Endothelial cell of umbilical vein (primary cell): Measurements from ENCODE around the gene C2CD4D.
"Not testable (repeated sequence)": the region's sequence is repeated elsewhere in the genome, so short reads cannot be mapped to it uniquely, and the experiment has no call there.

Experiments
- CTCF ChIP-seq, 2 donors: IDR thresholded peaks; 1 replicate in 1 of 2; 2 replicates in 1 of 2; pipeline ENCODE4 v1.5.1; 2011; ENCODE audit warnings: low read length in 2 of 2, mild to moderate bottlenecking in 2 of 2, moderate library complexity in 2 of 2, control low read depth in 1 of 2, inconsistent platforms in 1 of 2, low read depth in 1 of 2; ENCODE audit not compliant: insufficient read depth in 1 of 2; ENCODE audit errors: extremely low read depth in 1 of 2
- EZH2 ChIP-seq: IDR thresholded peaks from 2 replicates; pipeline ENCODE4 v1.6.1; 2012; ENCODE audit warnings: borderline replicate concordance, low read depth, mild to moderate bottlenecking, moderate library complexity, low read length, inconsistent platforms; ENCODE audit not compliant: severe bottlenecking
- FOS ChIP-seq: IDR thresholded peaks from 2 replicates; pipeline ENCODE4 v1.6.1; 2011; ENCODE audit warnings: mild to moderate bottlenecking, low read length, moderate library complexity, borderline replicate concordance; ENCODE audit not compliant: insufficient read depth
- GATA2 ChIP-seq: IDR thresholded peaks from 2 replicates; pipeline ENCODE4 v1.7.0; 2011; ENCODE audit warnings: low read depth, mild to moderate bottlenecking, moderate library complexity, mixed read lengths, low read length; ENCODE audit not compliant: insufficient read length, insufficient read depth
- JUN ChIP-seq: IDR thresholded peaks from 2 replicates; pipeline ENCODE4 v1.6.1; 2011; ENCODE audit warnings: borderline replicate concordance, low read depth; ENCODE audit not compliant: insufficient read length, insufficient read depth
- MAX ChIP-seq: IDR thresholded peaks from 2 replicates; pipeline ENCODE4 v1.6.1; 2011; ENCODE audit not compliant: insufficient read depth, insufficient read length
- MYC ChIP-seq: IDR thresholded peaks from one replicate; pipeline ENCODE4 v1.6.1; 2011; ENCODE audit warnings: mild to moderate bottlenecking, low read depth, low read length
- POLR2A ChIP-seq: IDR thresholded peaks from 2 replicates; pipeline ENCODE4 v1.6.1; 2012; ENCODE audit warnings: low read depth, mild to moderate bottlenecking, control low read depth, low read length
- POLR2AphosphoS5 ChIP-seq: IDR thresholded peaks from 2 replicates; pipeline ENCODE4 v1.6.1; 2012; ENCODE audit warnings: low read depth, mild to moderate bottlenecking, control low read depth, low read length, moderate library complexity; ENCODE audit not compliant: insufficient read depth

GRCh38 chr1:151883898-151884297 lies 44.3 kb upstream of the C2CD4D start:
- TF ChIP-seq POLR2AphosphoS5; CTCF (IDR thresholded peaks at IDR 0.05; ENCODE audit: extremely low read depth in 1 of 2, insufficient read depth in 1 of 2, low read depth in 1 of 2, low read length in 2 of 2); POLR2A; JUN; GATA2; MAX; EZH2; FOS; MYC: not testable (repeated sequence)
